Measurements from ENCODE around the gene FHOD3. TPM values are rescaled to one million over a fixed set of nuclear protein-coding genes. Genes with fewer than 3 reads are reported as not detected.

Gene FHOD3
- total RNA-seq, 2 donors from 2014 or later: 2.8 to 3.1 TPM

DNA sequence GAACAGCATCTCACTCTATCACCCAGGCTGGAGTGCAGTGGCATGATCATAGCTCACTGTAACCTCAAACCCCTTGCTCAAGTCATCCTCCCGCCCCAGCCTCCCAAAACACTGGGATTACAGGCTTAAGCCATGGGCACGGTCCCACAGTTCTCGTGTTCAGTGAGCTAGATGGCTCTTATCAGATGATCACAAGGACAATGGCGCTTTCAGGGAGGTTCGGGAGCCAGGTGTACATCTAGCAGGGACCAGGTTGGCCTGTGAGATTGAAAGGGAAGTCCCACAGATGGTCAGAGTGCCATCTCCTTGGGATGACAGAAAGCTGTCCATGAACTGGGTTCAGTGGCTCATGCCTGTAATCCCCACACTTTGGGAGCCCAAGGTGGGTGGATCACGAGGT lies 14.1 kb upstream of the FHOD3 start:
- peaks cover 22% of the 10 kb centered on the region for H3K27me3 Mint-ChIP-seq (ENCODE audit: insufficient read depth)
- Histone ChIP-seq H3K36me3 (ENCODE audit: control insufficient read depth, insufficient read depth, low read length) (no peaks in the 10 kb centered on the region), H3K9ac (ENCODE audit: extremely low read depth, low read length, poor library complexity, severe bottlenecking) (no peak overlapping the region), H3K4me3 (ENCODE audit: low read length) (no peak overlapping the region), H3K27ac (ENCODE audit: low read depth, low read length) (no peak overlapping the region), H3K4me1 (ENCODE audit: control insufficient read depth, insufficient read depth, low read length) (no peaks in the 10 kb centered on the region), H3K9me3 (ENCODE audit: control insufficient read depth, low read length) (peaks cover 2% of the 10 kb centered on the region), H3K27me3 (ENCODE audit: control insufficient read depth, insufficient read depth, low read length, poor library complexity, severe bottlenecking) (peaks cover 15% of the 10 kb centered on the region)
- no peak overlapping the region for H3K27ac Mint-ChIP-seq
- H3K4me1 Mint-ChIP-seq: no peaks in the 10 kb centered on the region
- H3K4me3 Mint-ChIP-seq: no peak overlapping the region
- H3K9me3 Mint-ChIP-seq: peaks cover 2% of the 10 kb centered on the region
- DNase-seq: no peak
- TF ChIP-seq, protein P1, sequence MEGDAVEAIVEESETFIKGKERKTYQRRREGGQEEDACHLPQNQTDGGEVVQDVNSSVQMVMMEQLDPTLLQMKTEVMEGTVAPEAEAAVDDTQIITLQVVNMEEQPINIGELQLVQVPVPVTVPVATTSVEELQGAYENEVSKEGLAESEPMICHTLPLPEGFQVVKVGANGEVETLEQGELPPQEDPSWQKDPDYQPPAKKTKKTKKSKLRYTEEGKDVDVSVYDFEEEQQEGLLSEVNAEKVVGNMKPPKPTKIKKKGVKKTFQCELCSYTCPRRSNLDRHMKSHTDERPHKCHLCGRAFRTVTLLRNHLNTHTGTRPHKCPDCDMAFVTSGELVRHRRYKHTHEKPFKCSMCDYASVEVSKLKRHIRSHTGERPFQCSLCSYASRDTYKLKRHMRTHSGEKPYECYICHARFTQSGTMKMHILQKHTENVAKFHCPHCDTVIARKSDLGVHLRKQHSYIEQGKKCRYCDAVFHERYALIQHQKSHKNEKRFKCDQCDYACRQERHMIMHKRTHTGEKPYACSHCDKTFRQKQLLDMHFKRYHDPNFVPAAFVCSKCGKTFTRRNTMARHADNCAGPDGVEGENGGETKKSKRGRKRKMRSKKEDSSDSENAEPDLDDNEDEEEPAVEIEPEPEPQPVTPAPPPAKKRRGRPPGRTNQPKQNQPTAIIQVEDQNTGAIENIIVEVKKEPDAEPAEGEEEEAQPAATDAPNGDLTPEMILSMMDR (conservative IDR thresholded peaks at IDR 0.05): no peak
- WGBS, 2 experiments (ENCODE audit: insufficient coverage in 1 of 2, insufficient read length in 1 of 2): 90 to 91% methylated on average over 5 to 6 of the region's 6 CpGs
- no peaks in the 10 kb centered on the region for H3K36me3 Mint-ChIP-seq (ENCODE audit: low read depth)

DNA sequence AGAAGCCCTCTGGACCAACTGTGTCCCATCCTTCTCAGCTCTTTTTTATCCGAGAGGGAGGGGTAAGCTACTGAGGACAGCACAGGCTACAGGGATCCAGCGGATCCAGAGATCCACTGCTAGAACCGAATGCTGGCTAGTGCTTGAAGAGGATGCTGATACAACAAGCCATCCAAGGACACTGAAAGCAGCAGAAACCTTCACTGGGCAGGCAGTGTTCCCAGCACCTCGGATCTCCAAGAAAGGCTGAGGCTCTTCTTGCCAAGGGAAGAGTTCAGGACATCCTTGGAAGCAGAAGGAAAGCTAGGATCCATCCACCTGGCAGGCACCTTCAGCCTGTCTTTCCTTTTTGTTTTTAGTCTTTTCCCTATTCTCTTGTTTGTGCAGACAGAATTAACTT lies 13.2 kb upstream of the FHOD3 start:
- H3K27me3 ChIP-seq (ENCODE audit: control insufficient read depth, insufficient read depth, low read length, poor library complexity, severe bottlenecking): peaks cover 9% of the 10 kb centered on the region
- no peak overlapping the region for H3K4me3 ChIP-seq (ENCODE audit: low read length)
- Mint-ChIP-seq H3K27me3 (ENCODE audit: insufficient read depth) (peaks cover 23% of the 10 kb centered on the region), H3K4me1 (no peaks in the 10 kb centered on the region), H3K9me3 (peaks cover 6% of the 10 kb centered on the region), H3K27ac (no peak overlapping the region), H3K4me3 (no peak overlapping the region), H3K36me3 (ENCODE audit: low read depth) (no peaks in the 10 kb centered on the region)
- H3K27ac ChIP-seq (ENCODE audit: low read depth, low read length): no peak overlapping the region
- no peak for DNase-seq
- WGBS, 2 experiments (ENCODE audit: insufficient coverage in 1 of 2, insufficient read length in 1 of 2): 71 to 76% methylated on average over 4 of the region's 4 CpGs
- H3K4me1 ChIP-seq (ENCODE audit: control insufficient read depth, insufficient read depth, low read length): no peaks in the 10 kb centered on the region
- no peak overlapping the region for H3K9ac ChIP-seq (ENCODE audit: extremely low read depth, low read length, poor library complexity, severe bottlenecking)
- TF ChIP-seq, protein P1 (conservative IDR thresholded peaks at IDR 0.05): no peak
- peaks cover 8% of the 10 kb centered on the region for H3K9me3 ChIP-seq (ENCODE audit: control insufficient read depth, low read length)
- no peaks in the 10 kb centered on the region for H3K36me3 ChIP-seq (ENCODE audit: control insufficient read depth, insufficient read depth, low read length)

DNA sequence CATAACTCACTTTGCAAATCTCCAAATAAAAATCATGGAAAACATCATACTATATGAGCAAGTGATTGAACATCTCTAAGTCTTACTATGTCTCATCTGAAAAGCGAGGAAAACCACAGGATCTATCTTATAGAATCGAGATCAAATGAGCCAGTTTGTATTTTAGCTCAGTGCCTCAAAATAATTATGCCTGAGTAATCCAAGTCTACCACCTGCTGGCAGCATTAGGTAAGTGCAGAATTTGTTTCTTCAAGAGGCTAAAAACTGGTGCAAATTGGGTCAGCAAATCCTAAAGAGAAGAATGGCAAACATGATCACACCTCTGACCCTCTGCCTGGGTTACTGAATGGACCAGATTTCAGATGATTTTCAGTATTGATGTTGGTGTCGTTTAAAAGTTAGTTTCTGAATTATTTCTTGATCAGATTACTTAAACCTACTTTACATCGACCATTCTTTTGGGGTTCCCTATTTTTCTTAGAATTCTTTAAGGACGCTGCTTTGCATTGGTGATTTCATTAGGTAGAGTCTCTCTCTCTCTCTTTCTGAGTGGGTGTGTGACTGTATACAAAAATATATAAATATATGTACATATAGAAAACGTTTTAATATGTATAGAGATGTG lies 12.7 kb upstream of the FHOD3 start:
- Mint-ChIP-seq H3K36me3 (ENCODE audit: low read depth) (no peaks in the 10 kb centered on the region), H3K27me3 (ENCODE audit: insufficient read depth) (peaks cover 24% of the 10 kb centered on the region), H3K4me3 (no peak overlapping the region), H3K9me3 (peaks cover 6% of the 10 kb centered on the region), H3K27ac (no peak overlapping the region), H3K4me1 (no peaks in the 10 kb centered on the region)
- Histone ChIP-seq H3K9me3 (ENCODE audit: control insufficient read depth, low read length) (peaks cover 8% of the 10 kb centered on the region), H3K4me3 (ENCODE audit: low read length) (no peak overlapping the region), H3K27ac (ENCODE audit: low read depth, low read length) (no peak overlapping the region), H3K36me3 (ENCODE audit: control insufficient read depth, insufficient read depth, low read length) (no peaks in the 10 kb centered on the region), H3K4me1 (ENCODE audit: control insufficient read depth, insufficient read depth, low read length) (no peaks in the 10 kb centered on the region), H3K9ac (ENCODE audit: extremely low read depth, low read length, poor library complexity, severe bottlenecking) (no peak overlapping the region), H3K27me3 (ENCODE audit: control insufficient read depth, insufficient read depth, low read length, poor library complexity, severe bottlenecking) (peaks cover 9% of the 10 kb centered on the region)
- DNase-seq: peak; percentile 71
- TF ChIP-seq, protein P1 (conservative IDR thresholded peaks at IDR 0.05): peak; percentile 93
- 18 to 43% methylated on average over 3 to 4 of the region's 6 CpGs for WGBS, 2 experiments (ENCODE audit: insufficient coverage in 1 of 2, insufficient read length in 1 of 2)
